HG03520 (cell line): ENCODE measurements around the gene HTR2A.

Experiments used
- ATAC-seq: cut with Tn5 transposase; IDR thresholded peaks from one replicate; pipeline ENCODE4 v1.9.1; 2021; ENCODE audit warnings: mild to moderate bottlenecking, moderate library complexity; ENCODE audit not compliant: unreplicated experiment

HTR2A gene

GRCh38 chr13:46871557-46871956, 25.3 kb downstream of the HTR2A start:
- no peak for ATAC-seq

- ATAC-seq = no peak
Observed at GRCh38 chr13:46868091-46868490, 28.8 kb downstream of the HTR2A start.

DNA sequence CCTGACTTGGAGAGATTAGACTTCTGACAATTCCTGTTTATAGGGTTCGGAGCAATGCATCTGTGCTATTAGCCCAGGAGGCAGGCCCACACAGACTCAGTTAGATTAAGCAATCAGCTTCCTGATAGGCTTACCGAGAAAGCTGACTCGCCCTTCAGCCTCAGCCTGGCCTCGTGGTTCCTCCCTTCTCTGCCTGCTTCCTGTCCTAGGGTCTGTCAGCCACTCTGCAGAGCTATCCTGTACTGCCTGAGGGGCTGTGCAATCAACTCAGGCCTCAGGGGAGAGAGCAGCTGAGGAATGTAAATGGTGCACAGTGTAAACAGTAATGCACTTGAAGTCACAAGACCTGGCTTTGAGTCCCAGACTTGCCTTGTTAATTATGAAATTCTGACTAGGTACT, 30.7 kb downstream of the HTR2A start:
- no peak for ATAC-seq

GRCh38 chr13:46864941-46865340, 31.9 kb downstream of the HTR2A start:
- no peak for ATAC-seq

DNA sequence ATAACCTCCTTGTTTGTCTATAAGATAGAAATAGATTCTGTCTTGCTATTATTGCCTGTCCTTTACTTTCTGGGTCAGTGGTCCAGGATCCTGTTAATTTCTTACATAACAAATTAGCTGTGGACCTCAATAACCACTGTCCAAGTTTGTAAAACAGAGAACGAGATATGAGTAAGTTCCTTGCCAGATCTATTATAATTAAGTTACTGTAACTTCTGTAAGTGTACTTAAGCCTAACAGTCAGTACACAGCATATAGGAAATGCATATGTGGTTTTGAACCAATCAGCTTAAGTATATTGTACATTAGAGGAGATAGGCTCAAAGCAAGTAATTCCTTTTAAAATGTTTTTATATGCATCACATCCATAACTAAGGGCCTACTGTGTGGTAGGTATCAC, 34.9 kb downstream of the HTR2A start:
- ATAC-seq = no peak

DNA sequence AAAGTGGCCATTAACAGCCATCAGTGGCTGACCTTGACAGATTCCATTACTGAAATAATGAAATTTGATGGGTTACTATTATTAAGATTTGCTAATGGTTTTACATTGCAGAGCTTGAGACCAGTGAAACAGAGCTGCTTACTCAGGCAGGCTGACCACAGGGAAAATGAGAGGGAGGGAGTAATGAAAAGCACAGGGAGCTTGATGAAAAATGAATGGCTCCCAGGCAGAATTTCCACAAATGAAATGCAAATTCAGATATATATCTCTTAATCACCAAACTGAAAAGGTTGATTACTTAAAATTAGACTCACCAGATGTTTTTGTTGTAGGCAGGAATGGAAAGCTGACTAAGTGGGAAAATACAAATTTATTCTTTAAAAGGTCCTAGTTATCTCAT, 36.1 kb downstream of the HTR2A start:
- no peak for ATAC-seq

DNA sequence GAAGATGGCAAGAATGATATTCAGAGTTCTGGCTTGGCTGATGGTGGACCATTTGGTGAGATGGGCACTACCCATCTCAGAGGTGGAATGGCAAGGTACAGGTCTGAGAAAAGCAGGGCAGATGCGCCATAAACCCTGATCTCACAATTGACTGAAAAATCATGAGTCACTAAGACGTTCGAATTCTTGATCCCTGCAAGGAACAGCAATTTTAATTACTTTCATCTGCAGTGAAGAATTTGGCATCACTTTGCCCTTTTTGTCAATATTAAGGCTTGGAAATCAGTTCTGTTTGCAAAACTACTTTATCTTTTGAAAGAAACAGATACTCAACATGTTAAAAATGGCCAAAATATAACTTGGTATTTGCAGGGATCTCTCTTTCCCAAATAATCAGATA, 38.1 kb downstream of the HTR2A start:
- no peak for ATAC-seq

DNA sequence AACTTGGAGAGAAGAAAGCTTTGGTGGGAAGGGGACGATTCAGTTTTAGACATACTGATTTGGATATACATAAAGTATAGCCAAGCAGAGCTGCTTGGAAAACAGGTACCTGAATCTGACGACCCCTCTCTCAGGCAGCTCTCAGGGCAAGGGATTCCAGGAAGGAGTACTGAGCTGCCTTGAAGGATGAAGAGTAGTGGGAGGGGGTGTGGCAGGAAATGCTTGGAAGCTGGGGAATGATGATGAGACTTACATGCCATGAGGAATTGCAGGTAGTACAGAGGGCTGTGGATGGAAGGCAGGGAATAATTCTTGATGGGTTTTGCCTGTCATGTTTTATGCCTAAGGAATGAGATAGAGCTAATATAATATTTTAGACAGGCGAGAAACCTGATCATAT, 38.7 kb downstream of the HTR2A start:
- ATAC-seq = no peak

DNA sequence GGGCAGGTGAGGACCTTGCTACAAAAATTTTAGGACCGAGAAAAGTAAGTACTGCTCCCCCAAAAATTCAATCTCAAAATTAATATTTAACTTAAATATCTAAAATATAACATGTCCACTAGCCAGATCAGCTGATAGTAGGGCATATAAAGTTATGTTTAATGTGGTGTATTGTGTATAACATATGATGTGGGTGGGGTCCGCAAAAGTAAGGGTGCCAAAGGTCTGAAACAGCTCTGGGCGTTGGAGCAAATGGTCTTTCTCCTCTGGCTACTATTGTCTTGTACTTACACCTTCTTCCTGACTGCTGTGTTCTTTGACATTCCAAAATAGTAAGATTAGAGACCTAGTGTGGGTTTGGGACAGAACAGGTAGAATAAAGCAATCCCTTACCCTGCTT, 41.2 kb downstream of the HTR2A start:
- ATAC-seq = no peak

DNA sequence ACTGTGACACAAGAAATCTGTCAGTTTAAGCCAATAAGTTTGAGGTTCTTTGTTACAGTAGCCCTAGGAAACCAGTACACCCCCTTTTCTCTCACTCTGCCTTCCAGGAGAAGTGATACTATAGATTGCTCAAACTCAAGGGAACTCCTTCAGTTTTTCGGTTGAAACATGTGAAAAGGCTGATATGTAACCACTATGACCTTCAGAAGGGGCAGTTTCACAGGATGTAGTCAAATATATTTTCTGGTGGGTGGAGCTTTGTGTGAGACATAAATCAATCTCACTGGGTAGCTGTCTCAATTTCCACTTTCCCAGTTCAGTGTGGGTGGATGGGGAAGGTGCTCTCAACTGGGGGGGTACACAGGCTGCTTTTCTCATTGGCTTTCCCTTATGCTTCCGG, 41.7 kb downstream of the HTR2A start:
- peak; percentile 85 for ATAC-seq

DNA sequence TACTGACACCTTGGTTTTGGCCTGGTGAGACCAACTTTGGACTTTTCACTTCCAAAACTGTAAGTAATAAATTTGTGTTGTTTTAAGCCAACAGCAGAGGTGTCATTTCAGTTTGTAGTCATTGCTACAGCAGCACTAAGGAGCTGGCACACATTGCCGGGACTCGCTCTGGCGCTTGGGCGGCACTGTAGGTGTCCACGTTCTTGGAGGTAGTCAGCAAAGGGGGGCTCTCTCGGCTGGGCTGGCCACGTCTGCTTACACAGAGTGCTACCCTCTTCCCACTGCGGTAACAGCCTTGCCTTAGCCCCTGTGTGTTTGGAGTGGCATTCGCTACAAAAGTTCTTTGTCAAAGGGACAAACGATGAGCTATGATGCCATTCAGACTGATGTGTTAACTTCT, 44.7 kb downstream of the HTR2A start:
- no peak for ATAC-seq

DNA sequence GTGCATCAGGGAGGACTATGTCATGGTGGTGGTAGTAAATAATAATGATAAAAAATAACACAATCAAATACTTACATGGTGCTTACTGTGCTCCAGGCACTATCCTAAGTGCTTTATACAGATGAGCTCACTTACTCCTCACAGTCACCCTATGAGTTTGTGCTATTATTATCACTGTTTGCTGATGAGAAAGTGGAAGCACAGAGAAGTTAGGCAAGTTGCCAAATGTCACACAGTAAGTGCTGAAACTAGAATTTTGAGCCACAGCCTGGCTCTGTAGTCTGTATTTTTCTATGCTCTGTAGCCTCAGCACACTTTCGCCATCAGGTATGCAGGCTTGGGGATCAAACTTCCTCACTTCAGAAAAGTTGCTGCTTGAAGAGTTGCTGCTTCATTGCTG, 46.6 kb downstream of the HTR2A start:
- no peak for ATAC-seq

DNA sequence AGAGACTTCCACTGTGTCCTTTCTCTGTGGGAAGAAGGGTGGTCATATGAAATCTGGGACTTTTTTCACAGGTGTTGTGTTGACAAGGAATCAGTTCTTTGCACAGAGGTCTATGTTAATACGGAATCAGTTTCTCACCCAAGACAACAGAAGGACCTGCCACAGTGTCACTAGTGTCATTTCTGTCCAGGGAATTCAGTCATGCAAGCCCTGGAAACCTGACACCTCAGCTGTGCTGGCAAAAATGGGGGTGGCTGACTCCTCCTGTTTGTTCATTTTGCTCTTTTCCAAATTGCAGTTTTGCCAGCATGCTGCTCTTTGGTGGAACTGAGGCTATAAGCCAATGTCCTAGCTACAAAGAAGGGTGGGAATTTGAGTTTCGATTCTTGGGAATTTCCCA, 50.1 kb downstream of the HTR2A start:
- no peak for ATAC-seq

DNA sequence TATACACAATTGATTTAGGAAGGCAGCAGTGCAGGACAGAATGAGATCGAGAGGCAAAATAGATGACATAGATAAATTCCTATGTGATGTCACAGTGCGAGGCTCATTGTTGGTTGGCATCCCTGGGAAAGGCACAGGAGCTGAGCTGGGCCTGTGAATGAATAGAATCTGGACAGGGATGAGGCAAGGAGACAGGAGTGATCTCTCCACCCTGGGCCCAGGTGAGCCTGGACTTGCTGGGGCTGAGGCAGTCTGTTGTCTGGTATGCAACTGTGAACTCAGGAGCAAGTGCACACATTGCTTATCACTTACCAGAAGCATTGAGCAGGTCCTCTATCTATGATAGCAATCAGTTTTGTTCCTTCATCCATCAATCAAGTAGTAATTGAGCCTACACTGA, 51.7 kb downstream of the HTR2A start:
- no peak for ATAC-seq

GRCh38 chr13:46844431-46844830, 52.4 kb downstream of the HTR2A start:
- ATAC-seq = no peak

GRCh38 chr13:46839399-46839798, 57.5 kb downstream of the HTR2A start:
- no peak for ATAC-seq

DNA sequence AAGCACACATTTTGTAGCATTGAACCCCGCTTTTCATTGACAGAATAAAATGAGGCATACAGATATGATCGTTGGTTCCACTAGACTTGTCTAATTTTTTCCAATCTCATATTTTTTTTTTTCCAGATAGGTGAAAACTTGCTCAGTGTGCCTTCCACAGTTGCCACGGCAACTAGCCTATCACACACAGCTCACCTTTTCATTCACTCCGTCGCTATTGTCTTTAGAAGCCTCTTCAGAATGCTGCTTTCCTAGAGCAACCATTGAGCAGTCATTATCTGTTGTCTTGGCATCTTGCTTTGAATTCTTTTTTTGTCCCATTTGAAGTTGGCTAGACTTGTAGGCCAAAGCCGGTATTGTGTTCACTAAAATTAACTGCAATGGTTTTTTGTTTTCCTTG, 62.2 kb downstream of the HTR2A start:
- no peak for ATAC-seq

DNA sequence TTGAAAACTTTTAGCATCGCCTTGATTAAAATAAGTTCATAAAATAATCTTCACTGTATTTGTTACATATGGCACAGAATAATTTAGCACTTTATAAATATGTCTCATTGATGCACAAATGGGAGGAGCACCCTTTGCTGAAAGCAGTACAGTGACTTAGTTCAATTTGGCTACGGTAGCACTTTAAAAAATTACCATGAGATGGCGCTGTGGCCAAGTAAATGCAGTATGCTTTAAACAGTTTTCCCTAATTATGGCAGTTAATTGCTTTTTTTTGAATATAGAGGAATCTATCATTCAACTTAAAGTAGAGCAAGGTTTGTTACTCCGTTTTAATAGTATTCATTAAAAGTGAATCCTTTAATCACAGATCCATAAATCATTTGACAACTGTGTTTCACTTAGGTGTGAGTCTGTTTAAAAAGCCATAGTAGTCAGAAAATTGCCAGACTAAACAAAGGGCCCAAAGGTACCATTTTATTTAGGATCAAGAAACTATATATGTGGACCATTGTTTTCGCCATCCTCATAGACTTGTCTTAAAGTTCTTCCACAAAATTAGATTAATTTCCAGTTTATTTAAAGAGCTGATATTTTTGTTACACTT, 65.2 kb downstream of the HTR2A start:
- no peak for ATAC-seq

GRCh38 chr13:46830405-46831005, 66.3 kb downstream of the HTR2A start:
- no peak for ATAC-seq

GRCh38 chr13:46822551-46822950, 74.3 kb downstream of the HTR2A start:
- no peak for ATAC-seq

DNA sequence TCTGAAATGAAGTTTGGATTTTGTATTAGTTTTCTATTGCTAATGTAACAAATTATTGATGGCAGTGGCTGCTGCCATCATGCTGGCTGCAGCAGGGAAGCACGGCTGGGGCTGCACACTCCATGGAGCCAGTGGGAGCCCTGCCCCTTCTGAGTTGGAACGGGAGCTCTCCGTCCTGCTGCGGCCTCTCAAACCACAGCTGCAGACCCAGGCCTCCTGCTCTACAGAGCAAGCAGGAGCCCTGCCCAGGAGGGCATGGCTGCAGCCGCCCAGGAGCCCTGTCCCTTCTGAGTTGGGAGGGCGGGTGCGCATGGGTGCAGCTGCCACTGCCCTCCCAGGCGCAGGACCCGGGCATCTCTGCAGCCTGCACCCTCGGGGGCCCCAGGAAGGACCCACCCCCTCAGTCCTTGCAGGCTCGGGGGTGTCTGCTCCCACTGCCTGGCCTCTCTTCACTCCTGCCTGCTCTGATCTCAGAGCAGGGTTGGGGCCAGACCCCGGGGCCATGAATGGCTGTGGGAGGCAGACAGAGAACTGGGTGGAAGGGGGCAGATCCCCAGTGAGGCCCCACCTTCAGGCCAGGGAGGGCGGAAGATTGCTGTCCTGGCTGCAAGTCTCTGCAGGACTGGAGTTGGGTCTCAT, 78.9 kb downstream of the HTR2A start:
- no peak for ATAC-seq

- ATAC-seq = no peak
Observed at GRCh38 chr13:46817095-46817494, 79.8 kb downstream of the HTR2A start.

DNA sequence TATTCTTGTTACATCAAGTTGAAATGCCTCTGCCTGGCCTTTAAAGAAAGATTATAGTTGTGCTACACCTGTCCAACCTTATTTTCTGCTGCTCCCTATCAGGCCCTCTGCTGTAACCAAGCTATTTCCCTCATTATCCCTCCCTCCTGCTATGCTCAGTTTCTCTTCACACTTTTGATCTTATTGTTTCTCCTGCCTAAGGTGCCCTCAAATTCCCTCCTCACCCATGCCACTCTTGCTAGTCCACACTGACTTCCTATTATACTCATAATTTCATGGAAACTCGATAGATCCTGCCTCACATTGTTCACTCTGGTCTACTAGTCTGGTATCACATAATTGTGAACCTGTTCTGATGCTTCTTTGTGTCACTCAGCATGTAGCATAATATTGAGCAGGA, 80.5 kb downstream of the HTR2A start:
- ATAC-seq = no peak
